ENCODE results near the gene COL20A1.
"Not testable (repeated sequence)": the region's sequence is repeated elsewhere in the genome, so short reads cannot be mapped to it uniquely, and the experiment has no call there.

Gene COL20A1

DNA sequence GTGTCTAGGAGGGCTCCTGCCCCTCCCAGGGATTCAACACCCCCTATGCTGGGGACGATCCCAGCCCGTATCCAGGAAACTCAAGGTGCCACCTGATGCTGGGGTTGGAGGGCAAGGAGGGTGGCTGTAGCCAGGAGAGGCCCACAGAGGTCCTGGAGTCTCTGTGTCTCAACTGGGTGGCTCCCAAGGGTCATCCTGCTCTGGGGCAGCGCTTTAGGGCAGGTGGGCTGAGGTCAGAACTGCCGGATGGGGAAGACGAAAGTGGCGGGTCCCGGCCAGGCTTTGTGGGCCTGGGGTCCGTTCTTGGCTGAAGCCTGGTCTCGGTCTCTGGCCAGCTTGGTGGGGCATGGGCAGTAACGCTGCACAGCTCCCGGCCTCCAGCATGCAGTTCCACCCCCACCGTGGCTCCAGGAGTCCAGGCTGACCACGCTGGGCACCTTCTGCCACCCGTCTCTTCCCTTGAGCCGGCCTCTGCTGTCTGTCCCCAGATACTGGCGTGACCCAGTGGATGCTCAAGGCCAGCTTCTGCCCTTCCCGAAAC lies 2.8 kb upstream of the COL20A1 start:
- no peak for DNase-seq

DNA sequence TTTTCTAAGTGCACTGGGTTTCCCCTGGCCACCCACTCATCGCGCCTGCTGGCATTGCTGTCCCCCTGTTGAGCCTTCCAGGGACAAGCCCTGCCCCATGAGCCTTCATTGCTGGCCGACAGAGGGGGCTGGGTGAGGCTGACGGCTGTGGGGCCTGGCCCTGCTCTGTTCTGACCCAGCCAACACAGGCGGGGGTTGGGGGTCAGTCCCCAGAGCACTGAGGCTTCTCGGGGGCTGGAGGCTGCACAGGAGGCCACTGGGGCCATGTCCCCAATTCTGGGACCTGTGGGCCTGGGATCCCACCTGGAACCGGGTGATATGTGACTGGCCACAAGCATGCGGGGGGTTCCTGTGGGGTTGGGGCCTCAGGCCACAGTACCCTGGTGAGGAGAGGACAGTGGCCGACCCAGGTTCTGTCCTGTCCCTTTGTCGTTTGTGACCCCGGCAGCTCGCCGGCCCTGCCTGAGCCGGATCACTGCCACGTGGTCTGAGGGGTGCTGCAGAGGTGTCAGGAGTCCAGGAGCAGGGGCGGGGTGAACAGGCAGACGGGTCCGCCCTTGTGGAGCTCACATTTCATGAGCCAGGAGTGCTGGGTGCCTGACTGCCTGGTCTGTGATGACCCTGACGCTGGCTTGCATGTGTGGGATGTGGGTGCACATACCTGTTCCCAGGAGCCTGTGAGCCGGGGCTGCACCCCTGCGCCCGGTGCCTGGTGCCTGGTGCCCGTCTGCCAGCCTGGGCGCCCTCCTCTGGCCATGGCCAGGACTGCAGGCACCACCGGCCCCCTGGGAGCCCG lies 2.1 kb upstream of the COL20A1 start:
- DNase-seq: peak in 7 of 51 donors; percentile 8 to 41 (median 17)

GRCh38 chr20:63291811-63292210 lies 1.2 kb upstream of the COL20A1 start:
- no peak for DNase-seq

DNA sequence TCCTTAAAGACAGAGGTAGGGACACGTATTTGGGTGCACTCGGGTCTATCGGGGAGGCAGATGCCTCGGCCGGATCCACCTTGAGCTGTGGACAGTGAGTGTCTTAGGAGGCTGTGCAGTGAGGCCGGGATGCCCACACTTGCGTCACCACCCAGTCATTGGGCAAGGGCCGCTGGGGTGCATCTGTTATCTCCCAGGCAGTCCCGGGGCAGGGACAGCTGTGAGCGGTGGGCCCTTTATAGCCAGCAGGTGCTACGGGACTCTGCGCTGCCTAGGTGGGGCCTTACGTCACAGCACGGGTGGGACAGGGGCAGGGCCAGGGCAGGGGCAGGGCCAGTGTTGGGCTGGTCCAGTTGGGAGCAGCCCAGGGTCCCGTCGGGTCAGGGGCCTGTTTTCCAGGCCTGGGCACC lies 689 bp upstream of the COL20A1 start:
- no peak for DNase-seq

DNA sequence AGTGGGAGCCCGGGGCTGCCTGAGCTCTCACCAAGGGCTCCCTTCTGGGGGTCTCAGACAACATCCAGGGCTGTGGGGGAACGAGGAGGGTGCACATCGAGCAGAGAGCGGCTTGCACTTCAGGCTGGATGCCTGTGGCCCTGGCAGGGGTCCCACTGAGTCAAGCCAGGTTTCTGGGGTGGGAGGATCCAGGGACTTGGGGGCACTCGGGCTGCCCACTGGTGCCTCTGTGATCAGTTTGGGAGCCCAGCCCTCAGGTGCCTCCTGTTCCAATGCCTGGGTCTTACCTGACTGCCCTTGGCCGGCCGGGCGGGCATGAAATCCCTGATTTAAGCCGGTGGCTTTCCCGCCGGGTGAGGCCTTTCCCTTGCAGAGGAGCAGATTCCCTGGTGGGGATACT lies 470 bp downstream of the COL20A1 start:
- no peak for DNase-seq

- no peak for DNase-seq
These were observed 1.0 kb downstream of the COL20A1 start for GRCh38 chr20:63293871-63294535.

DNA sequence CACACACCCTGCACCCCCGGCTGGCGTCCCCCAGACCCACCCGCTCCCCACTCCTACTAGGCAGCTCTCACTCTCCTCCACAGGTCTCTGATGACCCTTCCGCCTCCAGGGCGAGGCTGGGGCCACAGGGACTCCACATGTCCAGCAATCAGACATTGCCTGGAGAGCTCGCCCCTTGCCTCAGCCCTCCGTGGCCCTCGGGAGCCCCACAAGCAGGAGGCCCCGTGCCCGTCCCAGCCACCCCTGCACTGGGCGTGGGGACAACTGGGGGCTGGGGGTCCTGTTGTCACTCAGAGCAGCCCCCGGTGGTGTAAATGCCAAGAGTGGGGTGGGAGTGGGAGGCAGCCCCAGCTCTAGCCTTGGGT lies 1.5 kb downstream of the COL20A1 start:
- DNase-seq: no peak

DNA sequence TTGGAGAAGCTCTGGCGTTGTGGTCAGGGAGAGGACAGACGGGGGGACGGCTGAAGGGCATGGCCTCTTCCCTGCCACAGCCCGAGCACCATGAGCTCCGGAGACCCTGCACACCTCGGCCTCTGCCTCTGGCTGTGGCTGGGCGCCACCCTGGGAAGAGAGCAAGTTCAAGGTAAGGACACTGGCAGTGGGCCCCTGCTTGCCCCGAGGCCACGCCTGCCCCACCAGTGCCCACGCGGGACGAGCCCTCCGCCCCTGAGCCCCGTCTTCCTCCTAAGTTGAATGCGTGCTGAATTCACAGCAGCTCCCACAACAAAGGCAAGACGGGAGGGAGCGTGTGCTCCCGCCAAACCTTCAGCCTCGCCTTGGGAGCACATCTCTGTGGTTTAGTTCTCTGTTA lies 2.0 kb downstream of the COL20A1 start:
- no peak for DNase-seq

GRCh38 chr20:63295422-63295821 lies 2.4 kb downstream of the COL20A1 start:
- peak in 2 of 51 donors; percentile 32 to 43 for DNase-seq

DNA sequence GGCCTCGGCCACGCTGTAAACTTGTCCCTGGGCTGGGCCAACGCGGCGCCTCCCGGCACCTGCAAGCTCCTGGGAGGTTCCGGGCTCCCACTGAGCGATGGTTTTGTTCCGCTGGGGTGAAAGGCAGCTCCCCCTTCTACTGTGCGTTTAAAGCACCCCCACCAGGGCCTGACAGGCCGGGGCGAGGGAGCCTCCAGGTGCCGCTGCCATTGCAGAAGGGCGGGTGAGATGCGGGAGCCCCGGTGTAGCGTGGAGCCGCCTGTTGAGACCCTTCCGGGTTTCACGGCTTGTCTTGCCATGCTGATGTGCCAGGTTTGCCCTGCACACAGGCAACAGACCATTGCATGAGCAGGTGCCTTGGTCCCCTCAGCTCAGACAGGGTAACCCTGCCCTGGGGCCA lies 2.9 kb downstream of the COL20A1 start:
- DNase-seq: no peak

DNA sequence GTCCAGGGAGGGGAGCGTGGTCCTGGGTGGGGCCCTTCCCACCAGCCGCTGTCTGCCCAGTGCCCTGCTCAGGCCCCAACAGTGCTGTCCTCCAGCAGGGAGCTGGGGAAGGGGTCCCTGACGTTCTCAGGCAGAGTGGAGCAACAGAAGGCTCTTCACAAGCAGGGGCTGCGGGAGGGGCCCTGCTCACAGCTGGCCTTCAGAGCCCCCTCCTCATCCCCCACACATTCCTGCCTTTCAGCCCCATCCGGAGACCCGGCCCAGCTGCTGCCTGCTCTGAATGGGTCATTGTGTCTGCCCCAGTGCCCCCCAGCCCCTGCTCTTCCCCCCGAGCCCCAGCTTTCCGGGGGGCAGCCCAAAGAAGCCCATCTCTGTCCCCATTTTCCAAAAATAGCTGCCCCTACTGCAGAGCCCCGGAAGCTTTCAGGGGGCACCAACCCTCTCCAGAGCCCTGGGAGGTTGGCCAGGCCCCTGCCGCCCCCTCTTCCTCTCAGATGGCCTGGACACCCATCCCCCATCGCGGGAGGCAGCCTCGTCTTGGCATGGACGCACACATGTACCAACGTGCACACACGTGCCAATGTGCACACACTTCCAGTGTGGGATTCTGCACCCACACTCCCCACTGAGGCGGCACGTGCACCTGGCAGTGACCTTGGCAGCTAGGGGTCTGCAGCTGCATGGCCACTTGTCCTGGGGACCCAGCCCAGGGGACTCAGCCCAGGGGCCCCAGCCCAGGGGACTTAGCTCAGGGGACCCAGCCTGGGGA lies 3.7 kb downstream of the COL20A1 start:
- DNase-seq: peak in 12 of 51 donors; percentile 10 to 43 (median 33)

GRCh38 chr20:63297371-63297781 lies 4.4 kb downstream of the COL20A1 start:
- DNase-seq: no peak

DNA sequence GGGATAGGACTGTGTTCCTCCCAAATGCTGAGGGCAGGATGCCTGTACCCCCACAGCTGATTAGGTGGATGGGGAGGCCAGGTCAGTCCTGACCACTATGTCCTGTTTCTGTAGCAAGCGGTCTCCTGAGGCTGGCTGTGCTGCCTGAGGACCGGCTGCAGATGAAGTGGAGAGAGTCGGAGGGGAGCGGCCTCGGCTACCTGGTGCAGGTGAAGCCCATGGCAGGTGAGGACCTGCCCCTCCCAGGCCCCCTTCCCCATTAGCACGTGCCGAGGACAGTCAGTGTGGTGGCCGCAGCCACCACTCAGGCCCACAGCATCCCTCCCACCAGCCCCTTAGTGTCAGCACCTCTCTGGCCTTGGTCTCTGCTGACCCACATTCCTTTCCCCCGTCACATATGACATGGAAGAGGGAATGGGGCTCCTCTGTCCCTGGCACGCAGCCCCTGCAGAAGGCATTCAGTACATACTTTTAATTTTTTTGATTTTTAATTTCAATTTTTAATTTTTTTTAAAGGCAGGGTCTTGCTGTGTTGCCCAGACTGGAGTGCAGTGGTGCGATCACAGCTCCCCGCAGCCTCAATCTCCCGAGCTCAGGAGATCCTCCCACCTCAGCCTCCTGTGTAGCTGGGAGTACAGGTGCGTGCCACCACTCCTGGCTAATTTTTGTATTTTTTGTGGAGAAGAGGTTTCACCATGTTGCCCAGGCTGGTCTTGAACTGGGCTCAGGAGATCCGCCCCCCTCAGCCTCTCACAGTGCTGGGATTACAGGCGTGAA lies 5.0 kb downstream of the COL20A1 start:
- DNase-seq: no peak

DNA sequence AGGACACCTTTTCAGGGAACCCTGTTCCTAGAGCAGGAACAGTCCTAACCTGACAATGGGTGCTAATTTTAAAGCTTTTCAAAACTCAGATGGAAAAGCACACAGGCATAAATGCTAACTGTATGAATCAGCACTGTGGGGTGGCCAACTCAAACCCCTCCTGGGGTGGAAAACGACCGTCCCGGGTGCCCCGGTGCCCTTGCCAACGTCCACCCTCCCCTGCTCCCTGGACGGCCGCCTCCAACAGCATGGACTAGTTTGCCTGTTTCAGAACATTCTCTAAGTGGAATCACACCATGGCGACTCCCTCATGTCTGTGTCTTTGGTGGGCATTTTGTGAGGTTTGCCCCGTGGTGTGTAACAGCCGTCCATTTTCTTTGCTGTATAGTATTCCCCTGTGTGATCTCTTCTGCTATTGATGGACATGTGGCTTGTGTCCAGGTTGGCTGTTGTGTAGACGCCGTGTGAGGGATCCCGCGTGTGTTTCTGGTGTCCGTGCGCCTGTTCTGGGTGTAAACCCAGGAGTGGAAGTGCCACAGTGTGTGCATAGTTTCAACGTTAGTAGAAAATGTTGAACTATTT lies 5.8 kb downstream of the COL20A1 start:
- no peak for DNase-seq

DNA sequence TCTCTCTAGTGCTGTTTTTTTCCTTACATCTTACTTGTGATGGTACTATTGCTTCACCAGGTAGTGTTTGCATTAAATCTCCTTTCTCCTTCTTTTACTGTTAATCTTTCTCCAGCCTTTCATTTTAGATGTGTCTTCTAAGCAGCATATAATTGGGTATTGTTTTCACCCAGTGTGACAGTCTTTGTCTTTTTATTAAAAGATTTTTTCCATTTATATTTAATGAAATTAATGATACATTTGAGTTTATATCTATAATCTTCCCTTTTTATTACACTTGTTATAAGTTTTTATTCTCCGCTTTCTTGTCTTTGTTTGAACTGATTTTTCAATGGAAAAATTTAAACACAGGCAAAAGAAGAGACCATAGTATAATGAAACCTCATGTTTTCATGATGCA lies 8.7 kb downstream of the COL20A1 start:
- no peak for DNase-seq

GRCh38 chr20:63303095-63303666 lies 10.2 kb downstream of the COL20A1 start:
- no peak for DNase-seq

DNA sequence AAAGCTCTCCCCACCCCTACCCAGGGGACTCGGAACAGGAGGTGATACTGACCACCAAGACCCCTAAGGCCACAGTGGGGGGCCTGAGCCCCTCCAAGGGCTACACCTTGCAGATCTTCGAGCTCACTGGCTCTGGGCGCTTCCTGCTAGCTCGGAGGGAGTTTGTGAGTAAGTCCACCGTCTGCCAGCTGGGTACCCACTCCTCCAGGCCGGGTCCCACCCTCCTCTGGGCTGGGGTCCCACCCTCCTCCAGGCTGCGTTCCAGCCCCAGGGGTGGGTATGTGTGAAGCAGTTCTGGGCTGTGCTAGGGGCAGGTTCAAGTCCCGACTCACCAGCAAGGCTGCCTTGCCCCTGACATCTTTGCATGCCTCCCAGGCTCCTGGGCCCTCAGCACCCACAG lies 12.4 kb downstream of the COL20A1 start:
- no peak for DNase-seq

DNA sequence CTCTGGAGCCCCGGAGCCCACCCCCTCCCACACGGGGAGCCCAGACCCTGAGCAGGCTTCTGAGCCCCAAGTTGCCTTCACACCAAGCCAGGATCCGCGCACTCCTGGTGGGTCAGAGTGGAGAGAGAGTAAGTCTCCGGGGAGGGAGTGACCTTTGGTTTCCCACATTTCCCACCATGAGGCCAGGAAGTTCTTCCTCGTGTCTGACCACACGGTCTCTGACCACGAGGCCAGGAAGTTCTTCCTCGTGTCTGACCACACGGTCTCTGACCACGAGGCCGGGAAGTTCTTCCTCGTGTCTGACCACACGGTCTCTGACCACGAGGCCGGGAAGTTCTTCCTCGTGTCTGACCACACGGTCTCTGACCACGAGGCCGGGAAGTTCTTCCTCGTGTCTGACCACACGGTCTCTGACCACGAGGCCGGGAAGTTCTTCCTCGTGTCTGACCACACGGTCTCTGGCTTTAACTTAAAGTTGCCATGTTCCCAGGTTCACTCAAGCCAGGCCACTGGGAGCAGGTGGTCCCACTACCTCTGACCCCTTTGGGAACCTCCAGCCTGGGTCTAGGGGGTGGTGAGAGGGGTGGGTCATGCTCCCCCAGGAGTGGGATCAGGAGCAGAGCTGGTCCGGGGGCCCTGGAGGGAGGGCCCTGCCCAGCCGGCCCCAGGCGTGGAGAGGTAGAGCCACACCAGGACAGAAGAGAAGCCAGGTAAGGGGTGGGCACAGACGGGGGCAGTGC lies 13.1 kb downstream of the COL20A1 start:
- DNase-seq: not testable (repeated sequence)

DNA sequence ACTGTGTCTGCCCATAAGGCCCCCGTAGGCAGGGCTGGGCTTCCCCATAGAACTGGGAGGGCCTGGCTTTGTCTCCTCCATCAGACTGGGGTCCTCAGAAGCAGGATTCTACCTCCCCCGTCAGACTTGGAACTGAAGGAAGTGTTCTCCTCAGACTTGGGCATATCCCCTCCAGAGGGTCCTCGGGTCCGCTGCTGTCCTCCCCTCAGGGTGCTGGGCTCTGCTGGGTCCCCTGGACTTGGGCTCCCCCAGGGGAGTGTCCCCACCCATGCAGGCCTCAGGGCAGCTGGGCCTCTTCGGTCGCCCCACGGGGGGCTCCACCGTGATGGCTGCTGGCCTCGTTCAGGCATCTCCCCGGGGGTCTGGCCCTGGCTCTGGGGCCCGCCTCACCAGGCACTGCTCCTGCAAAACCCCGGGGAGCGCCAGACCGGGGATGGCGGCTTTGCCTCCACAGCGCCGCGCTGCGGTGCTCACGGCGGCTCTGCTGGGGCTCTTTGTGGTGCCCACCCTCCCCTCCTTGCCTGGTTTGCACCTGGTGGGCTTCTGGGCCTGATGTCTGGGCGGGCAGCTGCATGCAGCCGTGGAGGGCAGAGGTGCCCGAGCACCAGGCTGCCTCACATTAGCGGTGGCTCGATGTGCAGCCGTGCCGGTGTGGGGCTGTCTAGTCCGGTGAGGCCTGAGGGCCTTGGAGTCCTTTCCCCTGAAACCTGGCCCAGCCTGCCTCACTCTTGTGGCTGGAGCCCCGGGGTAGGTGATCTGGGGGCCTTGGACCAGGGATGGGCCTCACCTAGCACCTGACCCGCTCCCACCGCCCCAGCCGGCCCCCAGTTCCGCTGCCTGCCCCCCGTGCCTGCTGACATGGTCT lies 13.9 kb downstream of the COL20A1 start:
- no peak for DNase-seq
